ENCODE measurements around the gene CHST2. TPM values are rescaled to one million over a fixed set of nuclear protein-coding genes. Genes with fewer than 3 reads are reported as not detected.

Gene CHST2
- total and polyA plus RNA-seq, 4 donors: 4.1 to 53.3 (median 18.4) TPM

DNA sequence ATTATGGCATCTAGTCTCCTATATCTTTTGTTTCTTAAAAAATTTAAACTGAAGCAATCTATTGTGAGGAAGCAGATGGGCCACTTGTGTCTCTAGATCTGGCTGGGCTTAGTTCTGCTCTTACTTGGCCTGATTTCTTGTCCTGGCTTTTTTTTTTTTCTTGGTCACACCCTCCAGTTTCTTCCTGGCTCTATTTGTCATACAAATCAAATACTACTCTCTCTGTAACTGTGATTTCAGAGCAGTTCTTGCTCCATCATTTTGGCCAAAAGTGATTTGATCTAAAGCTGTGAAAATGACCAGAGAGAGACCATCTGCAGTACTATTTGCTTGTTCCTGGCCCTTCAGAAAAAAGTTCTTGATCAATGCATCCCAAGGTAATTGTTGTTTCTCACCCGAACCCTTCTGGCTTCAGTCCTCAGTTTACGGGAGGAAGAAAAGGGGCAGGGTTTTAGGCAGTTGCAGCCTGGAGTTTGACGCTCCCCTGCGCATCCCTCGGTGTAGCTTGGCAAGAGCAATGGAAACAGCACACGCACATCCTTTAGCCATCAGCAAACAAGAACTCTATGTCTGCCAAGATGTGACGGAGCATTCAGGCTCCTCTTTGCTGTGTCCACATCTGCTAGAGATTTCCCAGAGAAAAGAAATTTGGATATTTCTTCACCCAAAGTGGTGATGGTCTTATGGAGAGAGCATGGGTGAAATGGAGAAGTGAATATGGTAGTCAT lies 31.6 kb downstream of the CHST2 start:
- no peak for ATAC-seq (ENCODE audit: insufficient read depth, low FRiP score)
- TF ChIP-seq, protein P1, sequence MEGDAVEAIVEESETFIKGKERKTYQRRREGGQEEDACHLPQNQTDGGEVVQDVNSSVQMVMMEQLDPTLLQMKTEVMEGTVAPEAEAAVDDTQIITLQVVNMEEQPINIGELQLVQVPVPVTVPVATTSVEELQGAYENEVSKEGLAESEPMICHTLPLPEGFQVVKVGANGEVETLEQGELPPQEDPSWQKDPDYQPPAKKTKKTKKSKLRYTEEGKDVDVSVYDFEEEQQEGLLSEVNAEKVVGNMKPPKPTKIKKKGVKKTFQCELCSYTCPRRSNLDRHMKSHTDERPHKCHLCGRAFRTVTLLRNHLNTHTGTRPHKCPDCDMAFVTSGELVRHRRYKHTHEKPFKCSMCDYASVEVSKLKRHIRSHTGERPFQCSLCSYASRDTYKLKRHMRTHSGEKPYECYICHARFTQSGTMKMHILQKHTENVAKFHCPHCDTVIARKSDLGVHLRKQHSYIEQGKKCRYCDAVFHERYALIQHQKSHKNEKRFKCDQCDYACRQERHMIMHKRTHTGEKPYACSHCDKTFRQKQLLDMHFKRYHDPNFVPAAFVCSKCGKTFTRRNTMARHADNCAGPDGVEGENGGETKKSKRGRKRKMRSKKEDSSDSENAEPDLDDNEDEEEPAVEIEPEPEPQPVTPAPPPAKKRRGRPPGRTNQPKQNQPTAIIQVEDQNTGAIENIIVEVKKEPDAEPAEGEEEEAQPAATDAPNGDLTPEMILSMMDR (IDR thresholded peaks at IDR 0.05; ENCODE audit: control extremely low read depth, extremely low read depth): no peak
- Histone ChIP-seq H3K27ac (ENCODE audit: low read depth in 1 of 2, low read length in 1 of 2) (no peak overlapping the region), H3K36me3 (ENCODE audit: control insufficient read depth in 4 of 4, insufficient read depth in 4 of 4, low read length in 4 of 4) (no peaks in the 10 kb centered on the region), H3K27me3 (ENCODE audit: control insufficient read depth in 3 of 3, insufficient read depth in 3 of 3, low read length in 2 of 3) (no peaks in the 10 kb centered on the region), H3K9ac (ENCODE audit: insufficient read depth in 1 of 2, low read length in 2 of 2) (no peak overlapping the region), H3K4me3 (no peak overlapping the region), H3K4me1 (ENCODE audit: control insufficient read depth in 5 of 5, insufficient read depth in 5 of 5, low read length in 5 of 5) (peaks cover 0 to 48% (median 6%) of the 10 kb centered on the region in 5 donors), H3K9me3 (ENCODE audit: control insufficient read depth in 4 of 4, insufficient read depth in 3 of 4, low read length in 3 of 4) (no peaks in the 10 kb centered on the region)
- peak; percentile 44 to 93 (median 87) for DNase-seq
- WGBS, 2 donors: 79 to 84% methylated on average over 7 of the region's 7 CpGs

DNA sequence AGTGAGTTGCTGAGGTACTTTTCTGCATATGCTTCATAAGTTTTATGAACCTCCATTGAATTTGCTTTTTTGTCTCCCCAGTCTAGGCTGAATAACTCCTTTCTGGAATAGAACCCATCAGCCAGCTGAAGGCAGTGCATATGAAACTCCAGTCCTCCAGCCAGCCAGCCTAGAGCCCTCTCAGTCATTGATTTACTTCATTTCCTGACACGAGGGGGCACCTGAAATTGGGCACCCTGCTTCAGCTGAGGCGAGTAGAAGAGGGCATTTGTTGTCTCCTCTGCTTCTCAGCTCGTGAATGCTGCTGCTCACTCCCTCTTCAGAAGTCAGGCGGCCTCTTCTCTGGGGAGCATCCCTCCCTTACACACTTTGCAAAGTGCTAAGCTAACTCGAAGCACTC lies 32.5 kb downstream of the CHST2 start:
- Histone ChIP-seq H3K4me3 (no peak overlapping the region), H3K9me3 (ENCODE audit: control insufficient read depth in 4 of 4, insufficient read depth in 3 of 4, low read length in 3 of 4) (no peaks in the 10 kb centered on the region), H3K4me1 (ENCODE audit: control insufficient read depth in 5 of 5, insufficient read depth in 5 of 5, low read length in 5 of 5) (peaks cover 0 to 40% (median 2%) of the 10 kb centered on the region in 5 donors), H3K36me3 (ENCODE audit: control insufficient read depth in 4 of 4, insufficient read depth in 4 of 4, low read length in 4 of 4) (no peaks in the 10 kb centered on the region), H3K27me3 (ENCODE audit: control insufficient read depth in 3 of 3, insufficient read depth in 3 of 3, low read length in 2 of 3) (no peaks in the 10 kb centered on the region), H3K27ac (ENCODE audit: low read depth in 1 of 2, low read length in 1 of 2) (no peak overlapping the region), H3K9ac (ENCODE audit: insufficient read depth in 1 of 2, low read length in 2 of 2) (no peak overlapping the region)
- 85 to 89% methylated on average over 5 of the region's 5 CpGs for WGBS, 2 donors
- ATAC-seq (ENCODE audit: insufficient read depth, low FRiP score): no peak
- TF ChIP-seq, protein P1 (IDR thresholded peaks at IDR 0.05; ENCODE audit: control extremely low read depth, extremely low read depth): no peak
- no peak for DNase-seq

DNA sequence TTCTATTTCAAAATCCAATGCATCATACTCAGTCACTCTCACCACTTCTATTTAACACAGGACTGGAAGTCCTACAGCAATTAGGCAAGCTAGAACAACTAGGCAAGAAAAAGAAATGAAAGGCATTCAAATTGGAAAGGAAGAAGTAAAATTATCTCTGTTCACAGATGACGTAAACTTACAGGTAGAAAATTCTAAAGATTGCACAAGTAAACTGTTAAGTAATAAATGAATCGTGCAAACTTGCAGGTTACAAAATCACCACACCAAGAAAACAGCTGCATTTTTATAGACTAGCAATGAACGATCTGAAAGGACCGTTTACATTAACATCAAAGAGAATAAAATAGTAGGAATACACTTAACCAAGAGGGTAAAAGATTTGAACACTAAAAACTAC lies 36.2 kb downstream of the CHST2 start:
- no peak overlapping the region for H3K27ac ChIP-seq (ENCODE audit: low read depth in 1 of 2, low read length in 1 of 2)
- DNase-seq (no peak), ATAC-seq (ENCODE audit: insufficient read depth, low FRiP score) (no peak)
- H3K9ac ChIP-seq (ENCODE audit: insufficient read depth in 1 of 2, low read length in 2 of 2): no peak overlapping the region
- no peaks in the 10 kb centered on the region for H3K36me3 ChIP-seq (ENCODE audit: control insufficient read depth in 4 of 4, insufficient read depth in 4 of 4, low read length in 4 of 4)
- H3K9me3 ChIP-seq (ENCODE audit: control insufficient read depth in 4 of 4, insufficient read depth in 3 of 4, low read length in 3 of 4): no peaks in the 10 kb centered on the region
- WGBS, 2 donors: 26 to 57% methylated on average over 4 of the region's 4 CpGs
- TF ChIP-seq, protein P1 (IDR thresholded peaks at IDR 0.05; ENCODE audit: control extremely low read depth, extremely low read depth): no peak
- peaks cover 0 to 14% (median 0%) of the 10 kb centered on the region in 5 donors for H3K4me1 ChIP-seq (ENCODE audit: control insufficient read depth in 5 of 5, insufficient read depth in 5 of 5, low read length in 5 of 5)
- no peaks in the 10 kb centered on the region for H3K27me3 ChIP-seq (ENCODE audit: control insufficient read depth in 3 of 3, insufficient read depth in 3 of 3, low read length in 2 of 3)
- H3K4me3 ChIP-seq: no peak overlapping the region
